Activated effector memory CD4-positive, alpha-beta T cell treated with anti-CD3 and anti-CD28 coated beads, Interleukin-2, amount 50 U/mL, for 16 hours (primary cell): Measurements from ENCODE around the gene TOMM7.
"Not testable (repeated sequence)": the region's sequence is repeated elsewhere in the genome, so short reads cannot be mapped to it uniquely, and the experiment has no call there.

Experiments used
- DNase-seq: peaks from one replicate; pipeline ENCODE4 v3.0.0-alpha.2; 2020

The TOMM7 gene

DNA sequence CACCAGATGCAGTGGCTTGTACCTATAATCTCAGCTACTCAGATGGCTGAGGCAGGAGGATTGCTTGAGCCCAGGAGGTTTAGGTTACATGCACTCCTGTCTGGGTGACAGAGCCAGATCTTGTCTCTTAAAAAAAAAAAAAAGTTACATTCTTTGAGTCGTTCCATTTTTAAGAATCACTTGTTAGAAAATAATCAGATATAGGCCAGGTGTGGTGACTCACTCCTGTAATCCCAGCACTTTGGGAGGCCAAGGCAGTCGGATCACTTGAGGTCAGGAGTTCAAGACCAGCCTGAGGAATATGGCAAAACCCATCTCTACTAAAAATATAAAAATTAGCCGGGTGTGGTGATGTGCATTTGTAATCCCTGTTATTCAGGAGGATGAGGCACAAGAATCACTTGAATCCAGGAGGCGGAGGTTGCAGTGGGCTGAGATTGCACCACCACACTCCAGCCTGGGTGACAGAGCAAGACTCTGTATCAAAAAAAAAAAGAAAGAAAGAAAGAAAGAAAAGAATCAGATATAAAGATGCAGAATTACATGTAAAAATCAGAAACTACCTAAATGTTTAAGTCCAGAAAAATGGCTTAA is 42.8 kb downstream of the TOMM7 start:
- not testable (repeated sequence) for DNase-seq

DNA sequence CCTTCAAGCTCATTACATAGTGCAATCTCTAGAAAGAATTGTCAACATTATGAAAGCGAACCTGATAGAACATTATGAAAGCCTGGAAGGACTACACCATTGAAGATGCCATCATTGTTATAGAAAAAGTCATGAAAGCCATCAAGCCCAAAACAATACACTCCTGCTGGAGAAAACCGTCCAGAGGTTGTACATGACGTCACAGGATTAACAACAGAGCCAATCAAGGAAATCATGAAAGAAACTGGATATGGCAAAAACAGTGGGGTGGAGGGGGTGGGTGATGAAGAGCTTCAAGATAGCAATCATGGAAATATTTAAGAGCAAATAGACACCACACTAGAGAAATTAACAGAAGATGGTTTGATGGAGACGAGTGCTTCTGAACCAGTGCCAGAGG is 45.7 kb downstream of the TOMM7 start:
- no peak for DNase-seq

DNA sequence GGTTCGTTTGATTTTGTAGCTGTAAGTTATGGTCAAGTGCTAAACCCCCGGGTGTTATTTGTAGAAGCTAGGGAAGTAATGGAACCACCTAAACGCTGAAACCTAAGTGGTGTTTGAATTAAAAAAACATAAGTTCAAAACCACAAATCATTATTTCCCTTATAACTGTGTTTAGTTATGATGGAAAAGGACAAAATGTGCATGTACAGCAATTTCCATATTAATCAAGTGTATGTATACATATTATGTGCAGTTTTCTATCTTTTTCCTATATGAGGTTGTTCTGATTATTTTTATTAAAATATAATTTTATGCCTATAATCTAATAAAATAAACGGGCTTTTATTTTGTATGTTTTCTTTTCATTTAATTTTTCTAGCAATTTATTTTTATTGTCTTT is 49.8 kb downstream of the TOMM7 start:
- DNase-seq: no peak

DNA sequence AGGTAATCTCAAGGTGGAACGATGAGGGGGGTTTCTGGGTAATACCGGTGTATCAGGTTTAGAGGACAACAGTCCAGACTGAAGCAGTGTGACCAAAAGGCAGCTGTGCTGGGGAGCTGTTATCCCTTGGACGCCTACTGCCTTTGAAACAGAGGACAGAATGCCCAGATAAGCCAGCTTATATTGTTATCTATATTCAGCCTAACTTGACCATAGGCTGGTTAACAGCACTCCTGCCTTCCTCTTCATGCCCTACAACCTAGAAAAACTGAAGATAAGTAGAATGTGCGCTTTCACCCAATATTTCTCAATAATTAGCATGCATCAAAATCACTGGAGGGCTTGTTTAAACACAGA is 50.8 kb downstream of the TOMM7 start:
- no peak for DNase-seq

DNA sequence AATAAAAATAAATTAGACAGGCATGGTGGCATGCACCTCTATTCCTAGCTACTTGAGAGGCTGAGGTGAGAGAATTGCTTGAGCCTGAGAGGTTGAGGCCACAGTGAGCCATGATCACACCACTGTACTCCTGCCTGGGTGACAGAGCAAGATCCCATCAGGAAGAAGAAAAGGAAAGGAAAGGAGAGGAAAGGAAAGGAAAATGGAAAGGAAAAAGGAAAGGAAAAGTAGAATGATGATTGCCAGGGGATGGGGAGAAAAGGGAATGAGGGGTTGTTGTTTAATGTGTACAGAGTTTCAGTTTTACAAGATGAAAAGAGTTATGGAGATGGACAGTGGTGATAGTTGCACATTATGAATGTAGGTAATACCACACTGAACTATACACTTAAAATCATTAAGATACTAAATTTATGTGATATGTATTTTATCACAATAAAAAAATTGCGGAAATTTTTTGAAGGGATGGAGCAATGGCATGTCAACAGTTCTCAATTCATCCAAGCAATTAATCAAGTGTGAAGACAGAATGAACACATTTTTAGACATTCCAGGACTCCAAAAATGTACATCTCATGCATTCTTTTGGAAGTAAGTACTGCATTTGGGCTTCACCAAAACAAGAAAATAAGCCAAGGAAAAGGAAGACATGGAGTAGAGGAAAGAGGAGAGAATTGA is 51.3 kb downstream of the TOMM7 start:
- DNase-seq: no peak

DNA sequence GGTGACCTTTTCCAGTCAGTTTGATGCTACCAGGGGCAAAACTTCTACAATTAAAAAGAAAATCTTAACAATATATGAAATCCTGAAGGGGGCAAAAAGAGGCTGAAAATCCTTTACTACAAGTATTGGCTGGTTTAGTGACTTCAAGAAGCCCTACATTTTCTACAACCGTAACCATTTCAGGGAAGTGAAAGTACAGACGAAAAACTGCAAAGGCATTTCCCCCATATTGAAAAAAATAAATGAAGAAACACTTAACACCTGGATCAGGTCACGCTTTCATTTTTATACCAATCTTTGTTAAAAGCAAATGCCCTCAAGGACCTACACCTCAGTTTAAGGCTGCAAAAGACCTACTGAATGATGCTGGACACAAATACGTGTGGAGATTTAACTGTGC is 57.0 kb downstream of the TOMM7 start:
- DNase-seq: no peak
